Gastrocnemius medialis (tissue), 4 donors: ENCODE data around the gene RPAP3.

ENCODE experiments used
- CTCF ChIP-seq, 5 experiments: fragments of 450-650 bp in 3 of 5; fragments of 200-600 bp in 2 of 5; sonication (generic) in 2 of 5; IDR thresholded peaks in 4 of 5; conservative IDR thresholded peaks in 1 of 5; 1 replicate in 4 of 5; 2 replicates in 1 of 5; pipeline ENCODE4 v1.5.1; 2016 to 2019; ENCODE audit warnings: antibody characterized with exemption in 5 of 5, mild to moderate bottlenecking in 3 of 5, moderate library complexity in 3 of 5
- POLR2A ChIP-seq, 2 donors: fragments of 450-650 bp; IDR thresholded peaks; one replicate each; pipeline ENCODE4 v1.6.1; 2017; ENCODE audit warnings: antibody characterized with exemption in 2 of 2, mild to moderate bottlenecking in 2 of 2, moderate library complexity in 2 of 2

DNA sequence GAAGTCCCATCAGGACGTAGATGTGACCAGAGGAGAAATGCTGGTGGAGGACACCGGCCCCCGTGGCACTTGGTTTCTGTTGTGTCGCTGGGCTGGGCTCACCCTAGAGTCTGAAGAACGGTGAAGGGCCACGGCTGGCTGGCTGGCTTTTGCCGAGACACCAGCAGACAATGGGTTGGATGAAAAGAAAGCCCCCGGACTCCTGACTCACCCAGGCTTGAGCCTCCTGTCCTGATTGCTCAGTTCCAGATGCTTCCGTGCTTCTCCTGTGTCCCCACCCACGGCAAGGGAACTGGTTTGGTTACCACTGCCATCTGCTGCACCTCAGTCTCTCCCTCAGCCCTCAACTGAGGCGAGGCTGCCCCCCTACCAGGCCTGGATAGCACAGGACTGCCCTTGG is 29.8 kb upstream of the RPAP3 start:
- TF ChIP-seq CTCF (IDR thresholded peaks at IDR 0.05 in 4 of 5, conservative IDR thresholded peaks at IDR 0.05 in 1 of 5) (no peak), POLR2A (IDR thresholded peaks at IDR 0.05) (no peak)
